ENCODE data around the gene ELFN2.
A peak's percentile ranks its signal among the peaks of the same experiment; 100 is the strongest.

Gene ELFN2

DNA sequence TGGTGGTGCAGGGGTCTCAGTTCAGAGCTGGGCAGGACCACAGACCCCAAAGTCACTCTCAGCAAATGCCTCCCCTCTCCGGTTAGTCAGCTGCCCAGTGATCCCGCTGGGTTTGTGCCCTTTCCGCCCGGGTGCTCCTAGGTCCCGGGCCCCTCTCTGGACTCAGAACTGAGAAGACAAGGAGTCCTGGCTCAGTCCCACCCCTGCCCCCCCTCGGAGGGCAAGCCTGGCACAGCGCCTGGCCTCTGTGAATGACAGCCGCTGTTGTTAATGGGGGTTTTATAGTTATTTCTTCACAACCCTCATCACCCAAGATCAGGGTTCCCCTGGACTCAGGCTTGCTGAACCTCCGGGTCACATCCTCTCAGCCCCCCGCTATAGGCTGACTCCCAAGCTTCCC is 47.6 kb downstream of the ELFN2 start:
- DNase-seq: no peak

DNA sequence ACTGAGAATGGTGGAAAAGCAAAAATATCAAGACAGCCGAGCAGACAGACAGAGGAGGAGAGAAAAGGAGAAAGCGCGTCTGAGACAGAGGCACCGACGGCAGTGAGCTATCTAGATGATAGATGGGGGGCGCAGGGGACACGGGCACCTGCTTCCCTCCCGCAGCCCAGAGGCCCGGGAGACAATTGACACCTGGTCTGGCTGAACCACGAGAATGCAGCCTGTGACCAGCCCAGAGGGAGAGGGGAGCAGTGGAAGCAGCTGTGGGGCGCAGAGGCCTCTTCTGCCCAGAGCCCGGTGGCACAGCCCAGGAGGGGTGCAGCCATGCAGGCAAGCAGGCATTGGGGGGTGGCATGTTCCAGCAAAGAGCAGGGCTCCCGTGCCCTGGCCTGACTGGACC is 48.2 kb downstream of the ELFN2 start:
- peak; percentile 8 for DNase-seq

DNA sequence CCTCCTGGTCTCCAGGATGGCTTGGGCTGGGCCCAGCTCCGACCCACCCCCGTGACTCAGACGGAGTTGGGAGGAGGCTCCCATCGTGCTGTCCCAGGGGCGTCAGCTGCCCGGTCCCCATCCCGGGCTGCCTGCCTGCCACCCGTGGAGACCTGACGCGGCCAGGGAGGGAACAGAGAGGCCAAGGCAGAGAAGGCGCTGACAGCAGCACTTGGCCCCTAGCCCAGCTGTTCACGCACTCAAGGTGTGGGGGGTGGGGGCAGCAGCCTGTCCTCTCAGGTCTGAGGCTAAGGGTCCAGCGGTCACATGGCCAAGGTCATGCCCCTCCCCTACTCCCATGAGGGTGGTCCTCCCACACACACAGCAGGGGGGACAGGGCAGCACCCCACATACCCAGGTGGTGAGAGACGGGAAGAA is 48.6 kb downstream of the ELFN2 start:
- DNase-seq: no peak

DNA sequence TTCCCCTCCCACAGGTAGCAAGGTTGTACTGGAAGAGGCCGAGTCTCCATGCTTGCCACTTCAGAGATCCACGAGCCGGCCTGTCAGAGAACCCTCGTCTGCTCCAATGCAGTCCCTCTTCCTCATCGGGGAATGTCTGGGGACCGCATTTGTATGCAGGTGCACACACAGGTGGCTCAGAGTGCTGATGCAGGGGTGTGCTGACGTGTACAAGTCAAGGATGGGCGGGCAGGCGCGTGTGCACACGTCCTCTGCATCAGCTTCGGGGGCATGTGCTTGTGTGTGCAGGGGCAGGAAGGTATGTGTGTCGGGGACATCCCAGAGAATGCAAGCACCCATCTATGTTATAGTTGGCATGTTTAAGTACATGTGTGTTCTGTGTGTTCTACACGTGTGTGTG is 49.4 kb downstream of the ELFN2 start:
- DNase-seq: no peak

DNA sequence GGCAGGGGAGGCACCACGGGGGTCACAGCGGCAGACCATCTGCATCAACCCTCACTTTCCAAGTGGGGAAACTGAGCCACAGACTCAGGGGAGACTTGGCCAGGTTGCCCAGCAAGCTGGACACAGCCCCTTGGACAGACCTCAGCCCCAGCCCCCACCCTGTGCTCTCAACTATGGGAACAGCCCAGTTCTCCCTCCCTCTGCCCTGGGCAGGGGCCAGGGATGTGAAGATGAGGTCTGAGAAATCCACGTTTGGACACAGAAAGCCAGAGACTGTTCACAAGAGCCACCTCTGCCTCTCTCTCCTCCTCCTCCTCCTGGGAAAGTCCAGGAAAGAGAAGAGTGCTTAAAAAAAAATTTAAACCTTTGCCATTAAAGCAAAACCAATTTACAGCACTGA is 50.1 kb downstream of the ELFN2 start:
- DNase-seq: no peak

DNA sequence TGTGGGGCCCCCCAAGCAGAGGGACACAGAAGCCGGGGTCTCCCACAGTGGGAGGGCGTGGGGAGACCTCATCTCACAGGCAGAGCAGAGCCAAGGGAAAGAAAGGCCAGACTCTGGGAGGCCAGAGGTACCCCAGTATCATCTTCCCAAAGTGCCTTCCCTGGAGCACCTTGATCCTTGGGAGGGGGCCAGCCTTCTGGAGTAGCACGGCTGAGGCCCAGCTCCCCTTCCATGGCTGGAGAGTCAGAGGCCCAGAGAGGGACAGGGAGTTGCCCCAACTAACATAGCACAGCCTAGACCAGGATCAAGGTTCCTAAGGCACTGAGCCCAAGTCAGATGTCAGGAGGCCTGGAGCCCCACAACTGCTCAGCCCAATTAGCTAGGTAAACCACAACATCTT is 50.6 kb downstream of the ELFN2 start:
- DNase-seq: no peak

DNA sequence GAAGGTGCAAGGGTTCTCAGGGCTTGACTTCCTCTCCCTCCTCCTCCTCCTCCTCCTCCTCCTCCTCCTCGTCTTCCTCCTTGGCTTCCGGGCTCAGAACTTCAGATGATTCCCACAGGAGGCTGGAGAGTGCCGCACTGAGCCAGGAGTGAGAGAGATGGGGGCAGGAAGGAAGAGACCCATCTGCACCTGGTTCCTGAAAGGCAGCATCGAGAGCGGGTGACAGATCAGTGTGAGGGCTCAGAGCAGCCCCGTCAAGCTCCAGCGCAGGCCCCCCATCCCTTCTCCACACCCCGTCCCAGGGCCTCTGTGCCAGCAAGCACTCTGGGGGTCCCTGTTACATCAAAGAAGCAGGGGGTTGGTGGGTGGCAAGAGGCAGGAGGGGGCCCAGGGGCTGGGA is 51.5 kb downstream of the ELFN2 start:
- DNase-seq: no peak

DNA sequence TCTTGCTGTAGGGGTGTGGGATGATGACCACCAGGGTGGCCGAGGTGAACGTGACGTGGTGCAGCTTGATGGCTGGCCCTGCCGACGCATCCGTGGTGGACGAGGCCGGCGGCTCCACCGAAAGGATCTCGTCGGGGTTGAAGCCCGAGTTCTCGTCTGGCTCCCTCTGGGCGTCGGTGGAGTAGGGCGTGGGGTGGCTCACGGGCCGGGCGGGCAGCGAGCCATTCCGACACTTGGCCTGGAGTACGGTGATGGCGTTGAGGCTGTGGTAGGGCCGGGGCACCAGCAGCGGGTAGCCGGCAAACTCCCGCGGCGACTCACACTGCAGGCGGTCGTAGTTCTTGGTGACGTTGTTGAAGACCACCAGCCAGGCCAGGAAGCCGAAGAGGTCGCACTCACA is 52.7 kb downstream of the ELFN2 start:
- DNase-seq: no peak

DNA sequence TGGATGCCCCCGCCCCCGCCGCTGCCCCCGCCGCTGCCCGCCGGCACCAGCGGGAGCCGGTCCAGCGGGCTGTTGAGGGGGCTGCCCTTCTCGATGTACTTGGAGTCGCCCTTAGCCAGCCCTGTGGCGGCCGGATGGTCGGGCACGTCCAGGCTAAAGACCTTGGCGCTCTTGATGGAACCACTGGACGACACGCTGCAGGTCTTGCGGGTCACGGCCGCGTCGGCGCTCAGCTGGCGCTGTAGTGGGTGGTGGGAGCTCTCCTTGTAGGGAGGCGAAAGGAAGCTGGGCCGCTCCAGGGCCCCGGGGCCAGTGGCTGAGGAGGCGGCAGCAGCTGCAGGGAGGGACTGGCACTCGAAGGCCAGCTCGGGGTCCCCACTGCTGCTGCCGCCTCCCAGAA is 53.8 kb downstream of the ELFN2 start:
- no peak for DNase-seq

DNA sequence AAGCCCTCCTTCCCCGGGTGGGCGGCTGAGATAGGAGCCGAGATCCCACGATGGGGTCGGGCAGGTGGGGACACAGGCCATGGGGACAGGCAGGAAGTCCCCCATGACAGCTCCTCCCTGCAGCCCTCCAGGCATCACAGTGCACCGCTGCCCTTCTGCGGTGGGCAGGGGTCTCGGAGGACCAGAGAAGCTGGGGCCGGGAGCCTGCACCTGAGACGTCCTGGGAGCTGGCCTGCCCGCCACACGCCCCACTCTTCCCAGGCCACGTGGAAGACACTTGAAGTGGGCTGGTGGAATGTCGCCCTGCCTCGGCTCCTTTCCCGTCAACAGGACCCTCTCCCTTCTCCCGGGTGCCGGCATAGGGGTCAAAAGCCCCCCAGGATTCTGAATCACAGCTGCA is 55.4 kb downstream of the ELFN2 start:
- DNase-seq: no peak

DNA sequence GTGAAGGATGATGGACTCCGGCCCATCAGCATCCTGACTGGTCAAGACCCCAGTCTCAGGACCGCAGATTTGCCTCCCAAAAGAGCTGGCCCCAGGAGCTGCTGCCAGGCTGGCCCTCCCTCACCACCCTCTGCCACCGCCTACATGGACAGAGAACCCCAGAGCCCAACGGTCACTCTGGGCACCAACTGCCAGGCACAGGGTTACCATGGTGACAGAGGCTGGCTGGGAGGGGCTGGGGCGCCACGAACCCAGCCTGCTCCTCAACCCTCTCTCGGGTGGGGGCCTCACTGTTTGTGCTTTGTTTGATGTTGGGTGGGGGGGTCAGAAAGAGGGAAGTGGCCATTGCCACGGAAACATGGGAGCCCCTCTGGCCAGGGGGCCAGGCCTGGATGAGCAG is 55.8 kb downstream of the ELFN2 start:
- DNase-seq: peak; percentile 55

DNA sequence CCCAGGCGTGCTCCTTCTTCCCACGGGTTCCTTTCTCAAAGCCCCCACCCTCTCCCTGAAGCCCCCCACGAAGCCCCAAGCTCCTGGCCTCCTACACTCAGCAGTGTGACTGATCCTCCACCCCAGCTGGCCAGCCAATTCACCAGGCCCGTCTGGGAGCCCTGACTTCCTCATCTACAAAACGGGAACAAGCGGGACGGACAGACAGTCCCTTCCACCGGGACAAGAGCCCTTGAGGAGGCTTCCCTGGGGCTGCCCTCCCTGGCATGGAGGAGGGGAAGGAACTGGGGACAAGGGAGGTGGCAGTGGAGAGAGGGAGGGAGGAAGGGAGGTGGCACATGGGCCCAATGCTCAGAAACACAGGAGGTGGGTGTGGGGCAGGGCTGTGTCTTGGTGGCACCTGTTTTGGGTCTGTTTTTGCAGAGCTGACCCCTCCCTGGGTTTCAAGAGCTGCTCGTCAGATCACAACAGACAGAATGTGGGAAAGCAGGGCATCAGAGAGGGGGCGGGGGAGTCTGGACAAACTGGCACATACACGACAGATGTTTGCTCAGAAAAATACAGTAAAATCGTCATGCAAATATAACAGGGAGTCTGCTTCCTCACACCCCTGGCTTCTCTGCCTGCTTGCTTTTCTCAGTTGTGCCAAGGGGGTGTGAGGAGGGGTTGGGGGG is 56.8 kb downstream of the ELFN2 start:
- peak; percentile 47 for DNase-seq

DNA sequence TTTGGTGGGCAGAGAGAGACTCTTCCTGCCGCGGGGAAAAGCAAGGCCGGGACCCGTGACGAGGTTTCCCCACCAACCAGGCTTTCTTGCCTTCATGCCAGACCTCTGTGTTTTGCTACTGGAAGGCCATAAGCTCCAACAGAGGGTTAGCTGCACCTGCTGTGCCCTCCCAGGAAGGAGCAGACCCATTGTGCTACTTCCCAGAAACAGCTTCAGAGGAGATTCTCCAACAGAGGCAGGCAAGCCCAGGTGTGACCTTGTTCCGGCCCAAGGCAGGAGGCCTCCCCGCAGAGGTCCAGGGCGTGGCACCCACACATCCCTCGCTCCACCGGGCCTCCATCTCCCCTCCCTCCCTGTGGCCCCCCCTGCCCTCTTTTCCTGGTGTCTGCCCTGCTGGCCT is 57.8 kb downstream of the ELFN2 start:
- peak; percentile 19 for DNase-seq

DNA sequence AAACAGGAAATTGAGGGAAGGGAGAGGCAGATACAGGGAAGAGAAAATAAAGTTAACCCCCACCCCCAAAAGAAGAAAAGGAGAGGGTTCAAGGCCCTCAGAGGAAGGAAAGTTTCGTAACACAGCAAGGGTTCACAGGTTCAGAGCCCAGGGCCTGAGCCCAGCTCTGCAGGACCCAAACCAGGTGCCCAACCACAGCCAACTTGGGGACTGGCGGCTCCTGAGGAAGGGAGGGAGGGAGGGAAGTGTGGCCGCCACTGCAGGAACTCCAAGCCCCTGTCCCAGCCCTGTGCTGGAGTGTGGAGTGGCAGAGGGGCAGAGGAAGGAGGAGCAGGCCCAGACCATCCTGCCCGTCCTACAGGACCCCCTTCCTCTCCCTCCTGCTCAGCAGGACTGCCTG is 59.2 kb downstream of the ELFN2 start:
- no peak for DNase-seq

DNA sequence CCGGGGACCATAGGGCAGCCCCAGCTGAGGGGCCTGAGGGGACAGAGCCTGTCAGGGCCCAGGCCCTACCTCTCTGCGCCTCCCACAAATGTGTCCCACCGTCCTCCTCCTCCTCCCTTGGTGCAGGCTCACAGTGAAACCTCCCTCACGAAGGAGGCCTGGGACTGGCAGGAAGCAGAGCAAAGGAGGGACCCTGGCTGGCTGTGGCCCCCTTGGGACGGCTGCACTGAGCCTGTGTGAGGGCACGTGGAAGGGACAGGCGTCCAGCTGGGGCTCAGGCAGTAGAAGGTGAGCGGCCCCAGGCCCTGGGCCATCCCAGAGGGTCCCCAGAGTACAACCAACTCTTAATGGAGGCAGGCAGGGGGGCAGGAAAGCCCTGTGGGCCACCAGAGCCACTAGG is 60.7 kb downstream of the ELFN2 start:
- DNase-seq: no peak

DNA sequence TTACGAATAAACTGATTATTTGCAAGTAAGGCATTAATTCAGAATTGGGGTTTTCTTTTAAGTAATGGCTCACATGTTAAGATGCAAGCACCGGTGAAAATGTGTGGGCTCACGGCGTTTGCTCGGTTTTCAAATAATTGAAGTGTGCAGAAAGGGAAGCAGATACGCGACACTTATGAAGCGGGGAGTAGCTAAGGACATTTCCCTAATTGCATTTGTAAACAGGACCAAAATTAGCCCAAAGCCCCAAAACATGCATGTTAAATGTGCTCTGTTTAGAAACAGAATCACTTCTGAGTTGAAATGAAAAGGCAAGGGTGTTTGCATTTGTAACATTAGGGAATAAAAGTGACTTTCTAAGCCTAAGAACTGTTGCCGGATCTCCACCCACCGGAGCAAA is 61.3 kb downstream of the ELFN2 start:
- DNase-seq: no peak

DNA sequence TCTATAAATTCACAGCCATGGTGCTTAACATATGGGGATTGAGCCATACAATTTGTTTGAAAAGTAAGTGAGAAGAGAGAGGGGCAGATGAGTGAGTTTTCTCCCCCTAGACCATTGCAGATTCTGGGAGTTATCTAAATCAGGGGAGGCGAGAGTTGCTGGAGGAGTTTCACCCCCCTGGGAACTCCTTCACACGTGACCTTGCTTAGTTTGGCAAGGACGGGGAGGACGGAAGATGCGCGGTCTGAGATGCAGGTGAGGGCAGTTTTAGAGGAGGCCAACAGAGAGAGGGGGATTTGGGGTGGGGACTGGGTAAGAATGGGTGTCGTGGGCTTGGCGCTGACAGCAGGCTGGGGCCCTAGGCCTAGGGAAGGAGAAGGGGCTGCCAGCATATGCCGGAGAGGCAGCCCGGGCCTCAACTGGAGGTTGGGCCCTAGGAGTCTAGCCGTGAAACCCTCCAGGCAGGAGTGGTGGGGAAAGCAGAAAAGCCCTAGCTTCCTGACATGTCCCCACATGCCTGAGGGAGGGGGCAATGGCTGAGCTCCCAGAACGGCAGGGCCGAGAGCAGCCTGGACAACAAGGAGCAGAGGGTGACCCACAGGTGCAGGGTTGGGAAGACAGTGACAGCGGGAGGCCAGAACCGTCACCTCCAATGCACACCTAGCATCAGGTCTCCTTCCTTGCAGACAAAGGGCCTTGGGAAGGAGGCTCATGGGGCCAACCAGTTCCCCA is 63.9 kb downstream of the ELFN2 start:
- peak; percentile 33 for DNase-seq

DNA sequence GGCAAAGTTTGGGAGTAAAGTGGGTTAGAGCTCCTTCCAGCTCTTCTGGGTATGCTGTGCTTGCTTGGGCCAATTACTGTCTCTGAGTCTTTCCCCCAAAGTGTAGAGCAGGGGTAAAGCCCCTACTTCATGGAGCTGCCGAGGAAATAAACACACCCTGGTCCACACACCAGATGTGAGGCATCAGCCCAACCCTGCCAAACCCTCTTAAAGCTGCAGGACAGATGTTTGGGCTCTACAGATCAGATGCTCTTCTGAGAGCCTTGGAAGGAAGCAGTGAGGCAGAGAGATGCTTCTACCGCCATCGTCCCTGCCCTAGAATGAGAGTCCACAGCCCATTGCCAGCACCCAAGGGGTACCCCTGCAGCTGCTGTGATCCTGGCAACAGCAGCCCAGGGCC is 64.7 kb downstream of the ELFN2 start:
- DNase-seq: no peak

DNA sequence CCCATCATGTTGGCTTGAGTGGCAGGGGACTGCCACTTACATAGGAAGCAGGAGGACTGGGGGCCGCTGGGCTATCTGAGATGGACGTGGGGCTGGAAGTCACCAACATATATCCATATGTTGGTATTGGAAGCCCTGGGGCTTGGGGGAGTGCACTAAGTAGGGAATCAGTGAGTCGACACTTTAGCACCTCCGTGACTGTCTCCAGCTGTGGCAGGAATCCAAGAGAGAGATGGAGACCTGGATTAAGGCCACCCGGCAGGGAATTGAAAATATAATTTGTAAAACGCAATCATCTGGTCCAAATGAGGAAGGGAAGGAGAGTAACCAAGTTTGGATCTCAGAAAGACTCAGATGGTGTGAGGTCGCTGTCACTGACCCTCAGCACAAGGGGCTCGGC is 68.4 kb downstream of the ELFN2 start:
- no peak for DNase-seq

DNA sequence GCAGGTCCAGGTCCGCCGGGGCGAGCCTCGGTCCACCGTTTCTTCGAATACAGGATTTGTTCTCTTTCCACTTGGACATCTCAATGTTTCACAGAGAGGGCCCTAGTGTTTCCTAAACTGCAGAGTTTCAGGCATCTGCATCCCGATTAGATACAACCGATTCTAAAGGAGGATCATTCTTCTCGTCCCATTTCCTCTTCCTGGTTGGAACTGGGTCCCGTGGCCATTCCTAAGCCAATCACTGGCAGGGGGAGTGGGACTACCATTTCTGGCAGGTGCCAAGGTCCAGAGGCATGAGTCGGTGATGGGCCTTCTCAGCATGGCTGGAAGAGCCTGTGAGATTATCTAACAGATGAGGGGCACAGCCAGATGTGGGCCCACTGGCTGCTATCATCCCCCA is 68.9 kb downstream of the ELFN2 start:
- DNase-seq: no peak

DNA sequence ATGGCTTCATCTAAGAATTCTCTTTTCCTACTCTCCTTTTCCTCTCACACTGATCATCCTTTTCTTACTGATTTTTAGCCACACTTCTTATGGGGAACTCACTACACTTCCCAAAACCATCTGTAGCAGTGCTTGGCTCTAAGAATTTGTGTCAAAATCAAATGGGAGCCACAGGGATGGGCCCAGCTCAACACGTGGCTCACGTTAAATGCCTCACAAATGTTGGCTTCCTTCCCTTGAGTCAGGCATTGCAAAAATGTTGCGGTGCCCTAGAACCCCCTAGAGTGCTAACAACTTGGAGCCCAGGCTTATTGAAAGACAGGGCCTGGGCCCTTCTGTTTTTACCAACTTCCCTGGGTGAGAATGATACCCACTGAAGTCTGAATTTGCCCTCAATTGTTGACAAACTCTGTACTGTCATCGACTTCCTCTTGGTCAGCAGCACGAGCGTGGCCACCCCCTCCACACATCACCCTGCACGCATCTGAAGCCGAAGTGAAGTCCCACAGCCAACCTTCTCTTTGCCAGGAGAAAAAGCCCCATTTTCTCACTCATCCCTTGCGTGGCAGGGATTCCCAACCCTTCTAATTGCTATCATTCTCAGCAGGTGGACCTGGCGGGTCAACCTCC is 69.7 kb downstream of the ELFN2 start:
- DNase-seq: no peak

DNA sequence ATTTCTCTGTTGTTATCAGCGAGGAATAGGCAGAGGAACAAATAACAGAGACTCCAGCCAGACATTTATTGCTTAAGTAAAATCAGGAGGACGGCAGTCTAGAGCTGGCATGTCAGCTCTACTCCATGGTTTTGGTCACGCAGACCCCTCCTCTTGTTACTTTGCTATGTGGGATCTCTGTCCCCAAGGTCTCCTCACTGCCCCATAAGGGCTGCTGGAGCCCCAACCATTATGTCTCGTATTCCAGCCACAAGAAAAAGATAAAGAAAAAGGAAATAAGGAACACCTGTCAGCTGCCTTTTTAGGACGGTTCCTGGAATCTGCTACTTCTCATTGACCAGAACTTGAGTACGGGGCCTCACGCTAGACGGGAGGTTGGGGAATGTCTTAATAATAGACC is 70.4 kb downstream of the ELFN2 start:
- no peak for DNase-seq

DNA sequence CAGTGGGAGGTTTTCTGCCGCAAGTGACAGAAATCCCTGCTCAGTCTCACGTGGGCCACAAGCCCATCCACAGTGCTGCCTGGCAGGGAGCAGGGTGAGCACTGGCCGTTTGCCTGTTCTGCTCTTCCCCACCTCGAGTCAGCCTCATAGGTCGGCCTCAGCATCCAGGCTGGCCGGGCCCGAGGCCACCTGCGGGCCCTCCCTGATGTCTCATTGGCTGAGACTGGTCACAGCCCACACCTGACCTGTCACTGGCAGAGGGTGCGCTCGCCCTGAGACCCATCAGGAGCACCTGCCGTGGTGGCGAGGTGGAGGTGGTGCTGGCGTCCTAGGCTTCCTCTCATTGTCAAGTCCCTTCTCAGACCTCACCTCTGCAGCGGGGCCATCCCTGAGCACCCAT is 72.1 kb downstream of the ELFN2 start:
- DNase-seq: no peak

DNA sequence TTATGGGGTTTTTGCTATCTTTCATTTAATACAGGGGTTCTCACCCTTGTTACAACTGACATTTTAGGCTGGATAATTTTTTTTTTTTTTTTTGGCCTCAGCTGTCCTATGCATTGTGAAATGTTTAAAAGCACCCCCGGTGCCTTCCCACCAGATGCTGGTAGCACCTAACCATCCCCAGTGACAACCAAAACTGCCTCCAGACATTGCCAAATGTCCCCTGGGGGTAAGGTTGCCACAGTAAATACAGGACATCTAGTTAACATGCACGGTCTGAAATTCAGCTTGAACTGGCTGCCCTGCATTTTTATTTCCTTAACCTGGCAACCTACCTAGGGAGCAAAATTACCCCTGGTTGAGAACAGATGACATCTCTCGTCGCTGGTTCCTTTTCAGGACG is 72.6 kb downstream of the ELFN2 start:
- peak; percentile 84 for DNase-seq

DNA sequence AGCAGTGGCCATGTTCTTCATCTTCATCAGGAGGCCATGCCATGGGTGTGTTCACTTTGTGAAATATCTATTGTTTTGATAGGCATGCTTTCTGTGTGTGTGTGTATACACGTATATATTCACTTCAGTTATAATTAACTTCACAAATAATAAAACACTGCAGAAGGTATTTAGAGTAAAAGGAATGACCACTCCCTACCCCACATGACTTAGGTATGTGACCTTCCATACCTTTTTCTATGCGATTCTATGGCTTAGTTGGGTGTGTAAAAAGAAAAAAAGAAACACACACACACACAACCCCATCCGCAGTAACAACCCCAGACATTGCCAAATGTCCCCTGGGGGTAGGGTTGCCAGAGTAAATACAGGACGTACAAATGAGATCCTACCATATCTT is 73.0 kb downstream of the ELFN2 start:
- DNase-seq: peak; percentile 59

Data from NCI-H69 (cell line).